GM18517 (cell line): ENCODE results near the gene PHC3.
A peak's percentile ranks its signal among the peaks of the same experiment; 100 is the strongest.
"Not testable (repeated sequence)": the region's sequence is repeated elsewhere in the genome, so short reads cannot be mapped to it uniquely, and the experiment has no call there.

Experiments used
- ATAC-seq: cut with Tn5 transposase; IDR thresholded peaks from one replicate; pipeline ENCODE4 v1.9.1; 2021; ENCODE audit warnings: mild to moderate bottlenecking, moderate library complexity; ENCODE audit not compliant: unreplicated experiment

PHC3 gene, protein sequence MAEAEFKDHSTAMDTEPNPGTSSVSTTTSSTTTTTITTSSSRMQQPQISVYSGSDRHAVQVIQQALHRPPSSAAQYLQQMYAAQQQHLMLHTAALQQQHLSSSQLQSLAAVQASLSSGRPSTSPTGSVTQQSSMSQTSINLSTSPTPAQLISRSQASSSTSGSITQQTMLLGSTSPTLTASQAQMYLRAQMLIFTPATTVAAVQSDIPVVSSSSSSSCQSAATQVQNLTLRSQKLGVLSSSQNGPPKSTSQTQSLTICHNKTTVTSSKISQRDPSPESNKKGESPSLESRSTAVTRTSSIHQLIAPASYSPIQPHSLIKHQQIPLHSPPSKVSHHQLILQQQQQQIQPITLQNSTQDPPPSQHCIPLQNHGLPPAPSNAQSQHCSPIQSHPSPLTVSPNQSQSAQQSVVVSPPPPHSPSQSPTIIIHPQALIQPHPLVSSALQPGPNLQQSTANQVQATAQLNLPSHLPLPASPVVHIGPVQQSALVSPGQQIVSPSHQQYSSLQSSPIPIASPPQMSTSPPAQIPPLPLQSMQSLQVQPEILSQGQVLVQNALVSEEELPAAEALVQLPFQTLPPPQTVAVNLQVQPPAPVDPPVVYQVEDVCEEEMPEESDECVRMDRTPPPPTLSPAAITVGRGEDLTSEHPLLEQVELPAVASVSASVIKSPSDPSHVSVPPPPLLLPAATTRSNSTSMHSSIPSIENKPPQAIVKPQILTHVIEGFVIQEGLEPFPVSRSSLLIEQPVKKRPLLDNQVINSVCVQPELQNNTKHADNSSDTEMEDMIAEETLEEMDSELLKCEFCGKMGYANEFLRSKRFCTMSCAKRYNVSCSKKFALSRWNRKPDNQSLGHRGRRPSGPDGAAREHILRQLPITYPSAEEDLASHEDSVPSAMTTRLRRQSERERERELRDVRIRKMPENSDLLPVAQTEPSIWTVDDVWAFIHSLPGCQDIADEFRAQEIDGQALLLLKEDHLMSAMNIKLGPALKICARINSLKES

DNA sequence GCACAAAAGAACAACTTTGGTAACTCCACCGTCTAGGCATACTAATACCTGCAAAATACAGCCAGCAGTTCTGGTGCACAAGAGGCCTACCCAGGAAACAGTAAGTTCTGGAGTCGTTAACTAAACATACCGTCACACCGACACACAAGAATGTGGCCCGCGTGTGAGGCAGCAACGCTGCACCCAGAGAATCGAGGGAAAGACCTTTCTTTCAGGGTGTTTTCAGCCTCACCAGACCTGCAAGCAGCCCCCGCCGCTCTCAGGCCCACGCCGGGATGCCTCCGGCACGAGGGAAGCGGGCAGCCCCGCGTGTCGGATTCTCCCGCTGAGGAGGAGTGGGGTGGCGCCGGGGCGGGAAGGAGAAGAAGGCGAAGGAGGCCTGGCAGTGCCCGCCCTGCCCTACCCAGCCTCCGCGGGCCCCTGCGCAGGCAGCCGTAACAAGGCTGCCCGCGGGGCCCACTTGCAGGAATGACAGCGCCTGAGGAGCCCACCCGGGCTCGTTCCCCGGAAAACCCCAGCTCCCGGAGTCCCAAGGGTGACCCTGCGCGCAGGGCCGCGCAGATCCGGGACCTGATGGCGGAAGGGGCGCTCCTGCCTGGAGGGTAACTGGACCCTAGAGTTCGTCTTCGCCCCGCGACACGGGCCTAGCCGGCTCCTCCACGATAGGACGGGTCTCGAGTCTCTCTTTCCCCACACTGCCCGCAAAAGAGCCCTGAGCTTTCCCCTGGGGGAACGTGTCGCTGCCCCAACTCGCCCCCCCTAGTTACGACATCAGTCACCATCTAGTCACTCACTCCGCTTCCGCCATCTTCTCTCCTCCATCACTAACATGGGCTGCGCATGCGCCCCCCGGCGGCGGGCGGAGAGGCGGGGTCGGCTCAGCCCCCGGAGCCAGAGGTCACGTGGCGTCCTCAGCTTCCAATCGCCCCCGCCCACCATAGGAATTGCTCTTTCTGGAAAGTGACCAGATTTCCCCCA lies at the start of gene PHC3:
PHC3 (minus strand) TSS at position 826 of the 978 bp plus-strand sequence; CDS start at position 808, 18 bp downstream.
- ATAC-seq = peak; percentile 74

DNA sequence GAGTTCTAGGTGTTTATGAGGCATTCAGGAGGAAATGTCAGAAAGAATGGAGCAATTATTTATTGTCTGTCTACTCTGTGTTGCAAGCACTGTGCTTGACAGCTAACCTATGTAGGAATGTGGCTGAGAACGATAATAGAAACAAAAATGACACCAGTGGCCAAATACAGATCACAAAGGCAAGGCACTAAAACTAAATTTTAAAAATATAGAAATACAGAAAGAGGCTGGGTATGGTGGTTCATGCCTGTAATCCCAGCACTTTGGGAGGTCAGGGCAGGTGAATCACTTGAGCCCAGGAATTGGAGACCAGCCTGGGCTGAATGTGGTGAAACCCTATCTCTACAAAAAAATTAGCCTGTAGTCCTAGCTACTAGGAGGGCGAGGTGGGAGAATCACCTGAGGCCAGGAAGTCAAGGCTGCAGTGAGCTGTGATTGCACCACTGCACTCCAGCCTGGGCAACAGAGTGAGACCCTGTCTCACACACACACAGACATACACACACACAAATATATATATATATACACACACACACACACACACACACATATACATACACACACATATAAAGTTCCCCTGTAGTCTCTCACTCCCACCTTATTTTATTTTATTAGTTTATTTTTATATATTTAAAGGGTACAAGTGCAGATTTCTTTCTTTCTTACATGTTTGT lies 46.7 kb upstream of the PHC3 start:
- no peak for ATAC-seq

DNA sequence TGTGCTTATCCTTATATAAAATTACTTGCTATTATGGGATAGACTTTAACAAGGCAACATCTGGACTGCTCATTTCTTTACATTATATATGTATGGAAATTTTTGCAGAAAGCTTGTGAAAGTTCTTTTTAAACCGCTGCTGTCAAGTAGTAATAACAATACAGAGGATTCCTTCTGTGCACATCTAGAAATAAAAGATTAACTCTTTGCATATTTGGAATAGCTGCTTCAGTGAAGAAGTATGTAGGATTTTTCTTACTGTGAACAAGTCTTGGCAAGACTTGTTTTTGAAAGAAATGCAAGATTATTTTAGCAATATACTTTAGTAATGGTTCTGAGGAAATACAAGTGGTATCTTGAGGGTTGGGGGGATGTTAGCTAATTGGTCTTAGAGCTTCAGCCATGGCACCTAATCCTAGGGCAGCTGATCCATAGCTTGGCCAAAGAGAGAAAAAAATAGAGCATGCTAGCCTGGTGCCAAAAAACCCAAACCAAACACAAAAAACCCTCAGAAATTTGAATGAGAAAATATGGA lies 45.0 kb upstream of the PHC3 start:
- no peak for ATAC-seq

DNA sequence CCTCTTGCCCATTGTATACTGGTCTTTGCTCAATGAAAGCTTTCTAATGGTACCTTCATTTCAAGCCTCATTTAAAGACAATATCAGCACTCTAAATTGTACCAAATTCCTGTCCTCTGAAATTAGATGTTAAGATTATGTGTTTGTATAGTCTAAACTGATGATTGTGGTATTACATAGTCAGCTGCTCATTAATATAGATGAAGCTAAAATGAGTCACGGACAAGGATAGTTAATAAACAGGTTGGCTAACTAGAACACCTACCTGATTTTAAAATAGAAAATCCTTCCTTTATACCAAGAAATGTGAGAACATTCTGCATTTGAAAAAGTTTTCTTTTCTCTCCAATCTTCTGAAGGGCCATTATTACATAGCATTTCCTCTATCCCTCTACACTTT lies 43.6 kb upstream of the PHC3 start:
- ATAC-seq = no peak

DNA sequence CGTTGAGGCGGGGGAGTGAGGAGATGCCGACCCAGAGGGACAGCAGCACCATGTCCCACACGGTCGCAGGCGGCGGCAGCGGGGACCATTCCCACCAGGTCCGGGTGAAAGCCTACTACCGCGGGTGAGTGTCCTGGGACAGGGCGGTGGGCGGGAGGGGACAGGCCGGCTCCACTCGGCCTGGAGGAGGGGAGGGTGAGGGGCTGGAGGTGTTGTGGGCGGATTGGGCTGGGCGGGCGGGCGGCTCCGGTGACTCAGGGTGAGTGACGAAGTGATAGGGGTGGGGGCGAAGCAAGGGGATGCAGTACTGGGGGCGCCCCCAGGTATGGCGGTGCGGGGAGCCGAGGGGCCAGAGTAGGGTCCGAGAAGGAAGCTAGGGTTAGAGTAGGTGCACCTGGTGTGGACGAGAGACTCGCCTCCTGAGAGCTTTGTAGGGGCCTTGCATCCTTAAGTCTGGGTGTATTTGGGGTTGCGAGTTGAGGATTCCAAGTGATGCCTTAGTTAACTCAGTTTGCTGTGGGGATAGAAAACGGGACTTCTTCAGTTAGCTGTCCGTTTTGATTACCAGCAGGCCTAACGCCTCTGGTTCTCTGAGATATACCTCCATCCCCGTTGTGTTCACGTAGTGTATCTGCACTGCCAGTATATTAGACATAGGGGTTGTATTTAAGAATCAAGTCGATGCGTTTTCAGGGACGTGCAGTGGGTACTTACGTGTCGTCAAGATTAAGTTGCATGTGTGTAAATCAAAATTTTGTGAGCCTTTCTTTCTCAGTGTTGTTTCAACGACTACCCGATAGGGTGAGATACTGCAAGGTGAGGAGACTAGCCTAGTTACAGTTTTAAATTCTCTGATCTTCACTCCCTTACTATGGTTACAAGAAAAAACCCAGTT lies 41.4 kb upstream of the PHC3 start:
- ATAC-seq = peak; percentile 43

DNA sequence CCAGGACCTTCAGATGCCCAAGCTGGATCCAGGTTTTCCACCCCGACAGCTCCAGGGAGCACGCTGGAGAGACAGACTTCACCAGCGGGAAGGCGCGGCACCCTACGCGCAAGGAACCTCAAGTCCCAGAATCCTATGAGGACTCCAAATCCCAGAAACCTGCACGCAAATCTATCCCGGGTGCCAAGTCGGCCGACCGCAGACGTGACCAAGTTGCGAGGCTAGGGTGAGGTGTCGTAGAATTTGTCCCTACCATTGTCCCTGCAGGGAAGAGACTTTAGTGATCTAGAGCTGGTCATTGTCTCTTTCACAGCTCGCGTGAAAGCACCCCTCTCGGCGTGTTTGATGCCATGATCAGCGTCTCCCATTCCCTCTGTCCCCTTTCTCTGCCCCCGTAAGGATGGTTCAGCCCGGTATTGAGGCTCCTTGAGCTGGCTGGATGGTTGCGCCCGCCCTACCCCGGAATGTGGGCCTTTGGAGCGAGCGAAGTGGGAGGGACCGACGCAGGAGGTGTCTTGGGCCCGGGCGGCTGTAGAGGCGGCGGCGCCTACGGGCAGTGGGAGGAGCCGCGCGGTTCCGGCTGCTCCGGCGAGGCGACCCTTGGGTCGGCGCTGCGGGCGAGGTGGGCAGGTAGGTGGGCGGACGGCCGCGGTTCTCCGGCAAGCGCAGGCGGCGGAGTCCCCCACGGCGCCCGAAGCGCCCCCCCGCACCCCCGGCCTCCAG lies 40.6 kb upstream of the PHC3 start, which contains the start of gene PRKCI:
PRKCI (plus strand) TSS at position 501 of the 723 bp plus-strand sequence. CDS start 246 bp downstream, outside the sequence.
- ATAC-seq = peak; percentile 95

DNA sequence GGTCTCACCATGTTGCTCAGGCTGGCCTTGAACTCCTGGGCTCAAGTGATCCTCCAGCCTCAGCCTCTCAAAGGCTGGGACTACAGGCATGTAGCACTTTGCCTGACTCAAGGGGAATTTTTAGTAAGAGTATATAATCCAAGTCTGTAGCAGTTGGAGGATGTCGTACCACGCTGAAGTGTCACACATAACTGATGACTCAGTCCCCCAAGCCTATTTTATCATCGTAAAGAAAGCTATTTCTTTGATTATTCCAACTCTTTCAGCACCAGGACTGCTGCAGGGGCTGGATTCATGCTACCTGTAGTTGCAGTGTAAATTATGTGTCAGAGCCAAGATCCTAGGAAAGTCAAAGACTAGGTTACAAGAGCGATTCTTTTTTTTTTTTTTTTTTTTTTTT lies 39.3 kb upstream of the PHC3 start:
- ATAC-seq = no peak

DNA sequence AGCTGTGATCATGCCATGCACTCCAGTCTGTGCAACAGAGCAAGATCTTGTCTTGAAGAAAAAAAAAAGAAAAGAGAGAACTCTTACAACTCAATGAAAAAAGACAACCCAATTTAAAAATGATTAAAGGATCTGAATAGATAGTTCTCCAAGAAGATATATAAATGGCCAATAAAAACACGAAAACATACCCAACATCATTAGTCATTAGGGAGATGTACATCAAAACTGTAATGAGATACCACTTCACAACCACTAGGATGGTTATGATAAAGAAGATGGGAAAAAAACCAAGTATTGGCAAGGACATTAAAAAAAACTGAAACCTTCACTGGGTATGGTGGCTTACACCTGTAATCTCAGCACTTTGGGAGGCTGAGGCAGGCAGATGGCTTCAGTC lies 38.3 kb upstream of the PHC3 start:
- ATAC-seq = no peak

DNA sequence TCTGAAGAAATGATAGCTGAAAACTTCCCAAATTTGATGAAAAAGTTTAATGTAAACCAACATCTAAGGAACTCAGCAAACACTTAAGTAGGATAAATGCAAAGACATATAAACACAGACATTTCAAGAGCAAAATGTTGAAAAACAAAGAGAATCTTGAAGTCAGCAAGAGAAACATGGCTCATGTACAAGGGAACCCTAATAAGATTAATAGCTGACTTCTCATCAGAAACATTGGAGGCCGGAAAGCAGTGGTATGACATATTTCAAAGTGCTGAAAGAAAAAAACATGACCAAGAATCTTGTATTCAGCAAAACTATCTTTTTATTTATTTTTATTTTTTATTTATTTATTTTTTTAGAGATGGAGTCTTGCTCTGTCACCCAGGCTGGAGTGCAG lies 30.1 kb upstream of the PHC3 start:
- ATAC-seq = no peak

DNA sequence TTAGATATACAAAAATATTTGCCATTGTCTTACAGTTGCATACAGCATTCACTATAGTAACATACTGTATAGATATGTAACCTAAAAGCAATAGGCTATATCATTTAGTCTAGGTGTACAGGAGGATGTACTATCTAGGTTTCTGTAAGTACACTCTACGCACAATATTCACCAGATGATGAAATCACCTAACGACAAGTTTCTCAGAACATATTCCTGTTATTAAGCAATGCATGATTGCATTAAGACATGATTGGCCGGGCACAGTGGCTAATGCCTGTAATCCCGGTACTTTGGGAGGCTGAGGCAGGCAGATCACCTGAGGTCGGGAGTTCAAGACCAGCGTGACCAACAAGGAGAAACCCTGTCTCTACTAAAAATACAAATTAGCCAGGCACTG lies 26.2 kb upstream of the PHC3 start:
- ATAC-seq = no peak

DNA sequence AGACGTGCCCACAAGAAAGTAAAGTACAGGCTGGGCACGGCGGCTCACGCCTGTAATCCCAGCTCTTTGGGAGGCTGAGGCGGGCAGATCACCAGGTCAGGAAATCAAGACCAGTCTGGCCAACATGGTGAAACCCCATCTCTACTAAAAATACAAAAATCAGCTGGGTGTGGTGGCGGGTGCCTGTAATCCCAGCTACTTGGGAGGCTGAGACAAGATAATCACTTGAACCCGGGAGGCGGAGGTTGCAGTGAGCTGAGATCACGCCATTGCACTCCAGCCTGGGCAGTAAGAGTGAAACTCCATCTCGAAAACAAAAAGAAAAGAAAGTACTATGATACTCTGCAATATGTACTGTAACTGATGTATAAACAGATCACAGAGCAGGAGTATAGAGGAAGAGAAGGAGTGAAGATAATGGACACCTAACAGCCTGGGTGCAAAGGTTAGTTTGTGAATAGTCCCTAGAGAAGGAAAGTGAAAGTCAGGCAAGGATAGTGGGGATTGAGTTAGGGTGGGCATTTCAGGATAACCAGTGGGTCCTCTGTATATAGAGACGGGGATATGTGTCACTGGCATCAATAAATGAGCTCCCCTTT lies 24.7 kb upstream of the PHC3 start:
- ATAC-seq = not testable (repeated sequence)

DNA sequence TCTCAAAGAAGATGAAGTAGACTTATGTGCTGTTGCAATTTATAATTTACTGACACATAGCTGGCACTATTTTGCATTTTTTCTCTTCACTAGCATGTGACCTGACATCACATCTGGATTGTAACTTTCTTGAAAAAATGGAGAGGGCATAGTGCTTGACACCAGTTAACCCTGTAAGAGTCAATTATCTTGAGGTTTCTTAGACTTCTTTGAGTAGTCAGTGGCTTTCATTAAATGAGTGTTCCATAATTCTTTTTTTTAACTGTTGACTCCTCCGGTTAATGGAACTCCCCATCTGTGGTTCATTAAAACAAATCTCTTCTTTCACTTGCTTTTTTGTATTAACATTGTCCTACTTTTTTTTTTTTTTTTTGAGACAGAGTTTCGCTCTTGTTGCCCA lies 23.8 kb upstream of the PHC3 start:
- ATAC-seq = no peak

DNA sequence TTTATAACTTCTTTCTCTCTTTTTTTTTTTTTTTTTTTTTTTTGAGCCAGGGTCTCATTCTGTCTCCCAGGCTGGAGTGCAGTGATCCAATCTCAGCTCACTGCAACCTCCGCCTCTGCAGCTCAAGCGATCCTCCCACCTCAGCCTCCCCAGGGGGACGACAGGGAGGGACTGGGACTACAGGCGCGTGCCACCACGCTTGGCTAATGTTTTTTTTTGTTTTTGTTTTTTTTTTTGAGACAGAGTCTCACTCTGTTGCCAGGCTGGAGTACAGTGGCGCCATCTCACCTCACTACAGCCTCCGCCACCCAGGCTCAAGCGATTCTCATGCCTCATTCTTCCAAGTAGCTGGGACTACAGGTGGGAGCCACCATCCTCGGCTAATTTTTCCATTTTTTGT lies 23.0 kb upstream of the PHC3 start:
- ATAC-seq = no peak

DNA sequence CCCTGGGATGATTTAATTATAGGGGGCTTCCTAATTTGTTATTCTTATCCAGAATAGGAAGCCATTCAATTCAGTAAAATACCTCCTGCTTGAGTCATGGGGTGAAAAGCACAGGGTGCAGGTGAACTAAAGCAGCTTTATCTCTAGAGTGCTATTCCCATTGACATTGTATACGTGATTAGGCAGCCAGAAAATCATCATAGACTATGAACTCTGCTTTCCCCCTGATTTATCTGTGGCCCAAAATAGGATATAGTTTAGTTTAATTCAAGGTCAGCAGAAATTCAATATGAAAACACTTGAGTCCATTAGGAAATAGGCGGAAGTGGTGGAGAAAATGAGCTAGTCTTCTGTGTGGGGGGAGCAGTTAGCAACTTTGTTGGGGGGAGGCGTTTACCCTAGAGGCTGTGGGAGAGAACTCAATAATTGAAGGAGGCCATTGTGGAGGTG lies 22.5 kb upstream of the PHC3 start:
- ATAC-seq = no peak

DNA sequence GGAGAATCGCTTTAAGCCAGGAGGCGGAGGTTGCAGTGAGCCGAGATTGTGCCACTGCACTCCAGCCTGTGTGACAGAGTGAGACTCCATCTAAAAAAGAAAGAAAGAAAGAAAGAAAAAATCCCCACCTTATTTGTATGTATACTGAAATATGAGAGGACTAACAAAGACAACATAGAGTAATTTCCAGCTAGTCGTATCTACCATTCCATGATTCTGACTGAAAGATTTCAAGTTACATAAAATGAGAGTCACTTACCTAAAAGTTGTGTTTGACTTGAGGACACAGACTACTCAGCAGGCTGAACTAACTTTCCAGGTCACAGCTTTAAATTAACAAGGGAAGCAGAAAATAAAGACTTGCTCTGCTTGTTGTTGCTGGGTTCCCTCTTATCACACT lies 21.9 kb upstream of the PHC3 start:
- ATAC-seq = no peak

DNA sequence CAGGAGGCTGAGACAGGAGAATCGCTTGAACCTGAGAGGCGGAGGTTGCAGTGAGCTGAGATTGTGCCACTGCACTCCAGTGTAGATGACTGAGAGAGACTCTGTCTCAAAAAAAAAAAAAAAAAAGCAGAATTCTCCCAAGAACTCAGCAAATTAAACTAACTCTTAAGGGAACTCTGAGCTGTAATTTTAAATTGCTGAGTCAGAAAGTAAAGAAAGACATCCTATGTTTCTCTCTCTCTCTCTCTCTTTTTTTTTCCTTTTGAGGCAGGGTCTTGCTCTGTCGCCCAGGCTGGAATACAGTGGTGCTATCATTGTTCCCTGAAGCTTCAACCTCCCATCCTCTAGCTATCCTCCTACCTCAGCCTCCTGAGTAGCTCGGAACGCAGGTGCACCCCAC lies 20.0 kb upstream of the PHC3 start:
- ATAC-seq = no peak

DNA sequence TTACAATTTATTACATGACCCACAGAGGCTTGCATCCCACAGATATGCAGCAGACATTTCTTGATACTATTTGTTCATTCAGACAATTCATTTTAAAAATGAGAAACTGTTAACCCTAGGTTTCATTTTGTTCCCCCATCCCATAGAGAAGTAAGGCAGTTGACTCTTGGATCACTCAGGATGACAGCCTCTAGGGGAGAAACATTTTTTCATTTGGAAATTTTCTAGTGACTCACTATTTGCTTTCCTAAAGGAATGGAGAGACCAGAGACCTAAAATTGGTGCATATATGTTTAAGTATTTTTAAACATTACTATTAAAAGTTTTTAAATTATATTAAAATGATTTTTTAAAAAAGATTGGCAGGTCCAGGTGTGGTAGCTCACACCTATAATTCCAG lies 19.5 kb upstream of the PHC3 start:
- ATAC-seq = no peak

DNA sequence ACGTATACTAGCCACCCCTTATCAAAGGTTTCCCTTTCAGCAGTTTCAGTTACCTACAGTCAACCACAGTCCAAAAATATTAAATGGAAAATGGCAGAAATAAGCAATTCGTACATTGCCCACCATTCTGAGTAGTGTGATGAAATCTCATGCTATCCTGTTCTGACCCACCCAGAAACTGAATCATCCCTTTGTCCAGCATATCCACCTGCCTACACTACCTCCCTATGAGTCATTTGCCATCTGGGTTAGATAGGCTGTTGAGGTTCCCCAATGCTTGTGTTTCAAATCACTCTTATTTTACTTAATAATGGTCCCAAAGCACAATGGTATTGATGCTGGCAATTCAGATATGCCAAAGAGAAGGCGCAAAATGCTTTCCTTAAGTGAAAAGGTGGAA lies 15.3 kb upstream of the PHC3 start:
- no peak for ATAC-seq
